Mesenchymal stem cell (in vitro differentiated cells and primary cell): ENCODE data around the gene FBXL13.

Experiments
- DNase-seq: peaks from one replicate; pipeline ENCODE4 v3.0.0-alpha.2; 2013
- H2AFZ ChIP-seq: one replicate; pipeline ENCODE4 v1.6.1; 2013; ENCODE audit warnings: low read depth, mild to moderate bottlenecking, control low read depth, inconsistent platforms, low read length, moderate library complexity
- H2AK5ac ChIP-seq: 2 replicates; pipeline ENCODE4 v1.6.1; 2013; ENCODE audit warnings: low read length, moderate library complexity, mild to moderate bottlenecking, inconsistent platforms; ENCODE audit not compliant: severe bottlenecking
- H2BK120ac ChIP-seq: one replicate; pipeline ENCODE4 v1.6.1; 2013; ENCODE audit warnings: low read depth, mild to moderate bottlenecking, inconsistent platforms, low read length, moderate library complexity
- H2BK12ac ChIP-seq, 2 experiments: one replicate each; pipeline ENCODE4 v1.6.1; 2013; ENCODE audit warnings: inconsistent platforms in 2 of 2, low read length in 2 of 2, mild to moderate bottlenecking in 2 of 2, moderate library complexity in 2 of 2, control low read depth in 1 of 2
- H2BK15ac ChIP-seq: one replicate; pipeline ENCODE4 v1.6.1; 2013; ENCODE audit warnings: mild to moderate bottlenecking, low read depth, inconsistent platforms; ENCODE audit not compliant: poor library complexity, severe bottlenecking
- H2BK5ac ChIP-seq: 2 replicates; pipeline ENCODE4 v1.6.1; 2013; ENCODE audit warnings: low read depth, mild to moderate bottlenecking, low read length, control low read depth, inconsistent platforms; ENCODE audit not compliant: poor library complexity, severe bottlenecking
- H3K14ac ChIP-seq, 2 experiments: one replicate each; pipeline ENCODE4 v1.6.1; 2013; ENCODE audit warnings: inconsistent platforms in 2 of 2, low read length in 2 of 2, control low read depth in 1 of 2, mild to moderate bottlenecking in 1 of 2, moderate library complexity in 1 of 2
- H3K18ac ChIP-seq, 2 experiments: one replicate each; pipeline ENCODE4 v1.6.1; 2013; ENCODE audit warnings: inconsistent platforms in 2 of 2, low read length in 2 of 2, control low read depth in 1 of 2, low read depth in 1 of 2, mild to moderate bottlenecking in 1 of 2
- H3K23ac ChIP-seq, 2 experiments: one replicate each; pipeline ENCODE4 v1.6.1; 2013; ENCODE audit warnings: inconsistent platforms in 2 of 2, low read length in 2 of 2, mild to moderate bottlenecking in 2 of 2, moderate library complexity in 2 of 2, control low read depth in 1 of 2
- H3K27ac ChIP-seq: 2 replicates; pipeline ENCODE4 v1.5.1; 2013; ENCODE audit warnings: mild to moderate bottlenecking, moderate library complexity, low read length, control low read depth, inconsistent platforms; ENCODE audit not compliant: poor library complexity, severe bottlenecking
- H3K27me3 ChIP-seq, 2 experiments: 2 replicates each; pipeline versions ENCODE4 v1.6.1 to v1.7.0; 2013; ENCODE audit warnings: low read length in 2 of 2, mild to moderate bottlenecking in 2 of 2, moderate library complexity in 2 of 2, control low read depth in 1 of 2, inconsistent platforms in 1 of 2; ENCODE audit not compliant: control insufficient read depth in 1 of 2, insufficient read depth in 1 of 2
- H3K36me3 ChIP-seq, 2 experiments: 2 replicates each; pipeline versions ENCODE4 v1.6.1 to v1.7.0; 2013; ENCODE audit warnings: low read length in 2 of 2, control low read depth in 1 of 2, inconsistent platforms in 1 of 2, low read depth in 1 of 2, mild to moderate bottlenecking in 1 of 2; ENCODE audit not compliant: insufficient read depth in 2 of 2, control insufficient read depth in 1 of 2
- H3K4ac ChIP-seq, 2 experiments: one replicate each; pipeline ENCODE4 v1.6.1; 2013; ENCODE audit warnings: inconsistent platforms in 2 of 2, low read length in 2 of 2, mild to moderate bottlenecking in 2 of 2, moderate library complexity in 2 of 2, control low read depth in 1 of 2, low read depth in 1 of 2
- H3K4me1 ChIP-seq: 2 replicates; pipeline ENCODE4 v1.6.1; 2013; ENCODE audit warnings: low read depth, low read length, control low read depth; ENCODE audit not compliant: control insufficient read depth, insufficient read depth
- H3K4me2 ChIP-seq: 2 replicates; pipeline ENCODE4 v1.6.1; 2013; ENCODE audit warnings: low read length, mild to moderate bottlenecking, inconsistent platforms; ENCODE audit not compliant: poor library complexity, severe bottlenecking
- H3K4me3 ChIP-seq, 2 experiments: 2 replicates each; pipeline versions ENCODE4 v1.5.1 to v1.7.0; 2013; ENCODE audit warnings: low read length in 2 of 2, mild to moderate bottlenecking in 2 of 2, control low read depth in 1 of 2, low read depth in 1 of 2; ENCODE audit not compliant: insufficient read depth in 1 of 2
- H3K79me1 ChIP-seq: replicated peaks from 2 replicates; pipeline ENCODE4 v1.6.1; 2013; ENCODE audit warnings: mild to moderate bottlenecking, control low read depth, low read length, inconsistent platforms; ENCODE audit not compliant: poor library complexity, severe bottlenecking
- H3K9ac ChIP-seq: 2 replicates; pipeline ENCODE4 v1.7.0; 2013; ENCODE audit warnings: mild to moderate bottlenecking, low read length, moderate library complexity
- H3K9me3 ChIP-seq: 2 replicates; pipeline ENCODE4 v1.7.0; 2013; ENCODE audit warnings: mild to moderate bottlenecking, low read length; ENCODE audit not compliant: control insufficient read depth
- H4K8ac ChIP-seq: one replicate; pipeline ENCODE4 v1.6.1; 2013; ENCODE audit warnings: inconsistent platforms, mild to moderate bottlenecking, low read length, moderate library complexity
- H4K91ac ChIP-seq: one replicate; pipeline ENCODE4 v1.6.1; 2013; ENCODE audit warnings: mild to moderate bottlenecking, low read length, inconsistent platforms
- WGBS: methylation state at CpG from one replicate; pipeline ENCODE4 v1.1.7; 2013; ENCODE audit warnings: mixed read lengths; 5-methylcytosine and 5-hydroxymethylcytosine counted together

The FBXL13 gene

GRCh38 chr7:102935450-102936115, 139.0 kb downstream of the FBXL13 start:
- H3K27ac ChIP-seq = no peak overlapping the region
- peak overlapping the region in 1 of 2 experiments; percentile 79 for H3K4ac ChIP-seq
- no peak overlapping the region for H3K4me2 ChIP-seq
- H2AFZ ChIP-seq = no peak overlapping the region
- peak overlapping the region in 1 of 2 experiments; percentile 78 for H3K18ac ChIP-seq
- H2BK120ac ChIP-seq = no peak overlapping the region
- H3K36me3 ChIP-seq = peaks cover 2 to 10% of the 10 kb centered on the region in 2 experiments
- H3K79me1 ChIP-seq = no peaks in the 10 kb centered on the region
- no peak overlapping the region for H4K91ac ChIP-seq
- H3K9ac ChIP-seq = peak overlapping the region; percentile 84
- H2BK15ac ChIP-seq = no peak overlapping the region
- no peak overlapping the region for H2BK5ac ChIP-seq
- no peak overlapping the region for H2AK5ac ChIP-seq
- peaks cover 4% of the 10 kb centered on the region for H3K4me1 ChIP-seq
- H3K27me3 ChIP-seq = no peaks in the 10 kb centered on the region
- no peak overlapping the region for H4K8ac ChIP-seq
- WGBS = 38% methylated on average over 2 of the region's 6 CpGs
- peak overlapping the region in 1 of 2 experiments; percentile 70 for H3K4me3 ChIP-seq
- no peaks in the 10 kb centered on the region for H3K9me3 ChIP-seq
- DNase-seq = peak; percentile 73
- H3K23ac ChIP-seq = peak overlapping the region in 1 of 2 experiments; percentile 40
- no peak overlapping the region for H3K14ac ChIP-seq
- peak overlapping the region in 1 of 2 experiments; percentile 83 for H2BK12ac ChIP-seq

- Histone ChIP-seq H3K79me1 (no peaks in the 10 kb centered on the region), H3K14ac (no peak overlapping the region), H3K23ac (no peak overlapping the region), H4K8ac (peak overlapping the region; percentile 42), H3K27ac (no peak overlapping the region), H2AFZ (no peak overlapping the region), H4K91ac (no peak overlapping the region), H2BK12ac (no peak overlapping the region), H2BK120ac (no peak overlapping the region), H3K18ac (peak overlapping the region in 1 of 2 experiments; percentile 34), H3K4me1 (peaks cover 4% of the 10 kb centered on the region), H3K36me3 (peaks cover 0 to 7% of the 10 kb centered on the region in 2 experiments), H3K4ac (no peak overlapping the region), H3K27me3 (no peaks in the 10 kb centered on the region), H2BK15ac (no peak overlapping the region), H3K9ac (peak overlapping the region; percentile 84), H2AK5ac (no peak overlapping the region), H3K9me3 (no peaks in the 10 kb centered on the region), H2BK5ac (no peak overlapping the region), H3K4me2 (no peak overlapping the region), H3K4me3 (peak overlapping the region in 1 of 2 experiments; percentile 70)
- 20% methylated on average over 2 of the region's 3 CpGs for WGBS
- no peak for DNase-seq
These were observed 139.9 kb downstream of the FBXL13 start for GRCh38 chr7:102934701-102935100.

GRCh38 chr7:102934239-102934638, 140.4 kb downstream of the FBXL13 start:
- 92% methylated on average over 8 of the region's 8 CpGs for WGBS

GRCh38 chr7:102933763-102934162, 140.8 kb downstream of the FBXL13 start:
- Histone ChIP-seq H3K18ac (peak overlapping the region in 1 of 2 experiments; percentile 38), H3K27ac (no peak overlapping the region), H3K4me2 (no peak overlapping the region), H4K91ac (no peak overlapping the region), H3K9ac (peak overlapping the region; percentile 84), H2AFZ (no peak overlapping the region), H4K8ac (peak overlapping the region; percentile 27), H3K36me3 (peaks cover 0 to 7% of the 10 kb centered on the region in 2 experiments), H2BK12ac (peak overlapping the region in 1 of 2 experiments; percentile 3), H3K14ac (no peak overlapping the region), H3K23ac (no peak overlapping the region), H3K4me1 (peaks cover 4% of the 10 kb centered on the region), H2AK5ac (no peak overlapping the region), H2BK5ac (no peak overlapping the region), H2BK15ac (no peak overlapping the region), H3K4me3 (peak overlapping the region in 1 of 2 experiments; percentile 70), H3K27me3 (no peaks in the 10 kb centered on the region), H3K4ac (no peak overlapping the region), H2BK120ac (no peak overlapping the region), H3K9me3 (no peaks in the 10 kb centered on the region), H3K79me1 (no peaks in the 10 kb centered on the region)
- 56% methylated on average over 15 of the region's 15 CpGs for WGBS
- peak; percentile 86 for DNase-seq

More at GRCh38 chr7:102934239-102934638, 140.4 kb downstream of the FBXL13 start:
- no peak overlapping the region for H3K27ac ChIP-seq
- no peaks in the 10 kb centered on the region for H3K27me3 ChIP-seq
- peak overlapping the region in 1 of 2 experiments; percentile 70 for H3K4me3 ChIP-seq
- H3K23ac ChIP-seq = no peak overlapping the region
- no peak overlapping the region for H2BK5ac ChIP-seq
- H3K14ac ChIP-seq = no peak overlapping the region
- peaks cover 4% of the 10 kb centered on the region for H3K4me1 ChIP-seq
- H2AK5ac ChIP-seq = no peak overlapping the region
- no peak overlapping the region for H3K4me2 ChIP-seq
- DNase-seq = no peak
- peak overlapping the region in 1 of 2 experiments; percentile 38 for H3K18ac ChIP-seq
- H2BK12ac ChIP-seq = no peak overlapping the region
- H3K4ac ChIP-seq = peak overlapping the region in 1 of 2 experiments; percentile 63
- H4K8ac ChIP-seq = peak overlapping the region; percentile 70
- H2BK15ac ChIP-seq = no peak overlapping the region
- peak overlapping the region; percentile 84 for H3K9ac ChIP-seq
- no peaks in the 10 kb centered on the region for H3K9me3 ChIP-seq
- H4K91ac ChIP-seq = no peak overlapping the region
- H3K36me3 ChIP-seq = peaks cover 0 to 7% of the 10 kb centered on the region in 2 experiments
- no peak overlapping the region for H2BK120ac ChIP-seq
- peak overlapping the region; percentile 15 for H2AFZ ChIP-seq
- H3K79me1 ChIP-seq = no peaks in the 10 kb centered on the region
